HG03196 (cell line): Measurements from ENCODE around the gene SPSB1.

Experiments
- ATAC-seq: cut with Tn5 transposase; IDR thresholded peaks from one replicate; pipeline ENCODE4 v1.9.1; 2021; ENCODE audit not compliant: unreplicated experiment

The SPSB1 gene

GRCh38 chr1:9340864-9341263 lies 48.2 kb downstream of the SPSB1 start:
- ATAC-seq, result no peak

GRCh38 chr1:9341301-9341845 lies 48.7 kb downstream of the SPSB1 start:
- ATAC-seq, result no peak

DNA sequence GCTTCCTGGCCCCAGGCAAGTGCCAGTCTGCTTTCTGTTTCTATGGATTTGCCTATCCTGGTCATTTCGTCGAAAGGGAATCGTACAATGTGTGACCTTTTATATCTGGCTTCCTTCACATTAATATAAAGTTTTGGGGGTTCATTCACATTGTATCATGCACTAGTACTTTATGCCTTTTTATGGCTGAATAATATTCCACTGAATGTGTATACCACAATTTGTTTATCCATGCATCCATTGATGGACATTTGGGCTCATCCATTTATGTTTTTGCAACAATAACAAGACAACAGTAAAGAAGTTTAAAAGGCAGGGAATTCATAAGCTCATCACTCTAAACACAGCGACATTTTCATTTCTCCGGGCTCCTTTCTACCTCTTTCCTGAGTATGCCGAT lies 50.6 kb downstream of the SPSB1 start:
- no peak for ATAC-seq

DNA sequence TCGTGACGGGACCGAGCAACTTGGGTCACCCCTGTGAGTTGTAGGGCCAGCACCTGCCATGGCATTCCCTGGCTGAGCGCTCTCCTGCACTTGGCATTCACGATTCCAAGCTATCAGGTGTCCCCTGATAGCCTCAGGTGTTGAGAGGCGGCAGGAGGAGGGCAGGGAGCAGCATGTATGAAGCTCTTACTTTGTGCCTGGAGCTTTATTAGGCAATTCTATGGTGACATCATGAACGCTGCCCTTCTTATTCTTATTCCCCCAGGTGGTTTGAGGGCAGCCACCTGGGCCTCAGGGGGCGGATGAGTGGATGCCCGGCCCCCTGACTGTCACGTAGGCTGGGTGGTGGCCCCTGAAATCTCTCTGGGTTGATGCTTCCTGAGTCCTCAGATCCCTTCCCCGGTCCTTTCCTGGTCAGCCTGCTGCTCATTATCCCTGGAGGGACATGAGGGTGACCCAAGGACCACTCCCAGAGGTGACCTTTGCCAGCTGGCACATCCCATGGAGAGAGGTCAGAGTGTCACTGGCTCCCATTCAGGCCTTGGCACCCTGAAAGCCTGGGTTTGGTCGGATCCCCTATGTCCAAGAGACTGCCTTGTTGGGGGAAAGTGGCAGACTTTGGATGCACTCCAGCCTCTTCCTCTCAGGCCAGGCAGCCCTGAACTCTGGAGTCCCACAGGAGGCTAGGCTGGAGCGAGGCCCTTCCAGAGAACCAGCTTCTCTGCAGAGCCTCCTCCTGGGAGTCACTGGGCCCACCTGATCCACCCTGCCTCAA lies 51.9 kb downstream of the SPSB1 start:
- no peak for ATAC-seq

DNA sequence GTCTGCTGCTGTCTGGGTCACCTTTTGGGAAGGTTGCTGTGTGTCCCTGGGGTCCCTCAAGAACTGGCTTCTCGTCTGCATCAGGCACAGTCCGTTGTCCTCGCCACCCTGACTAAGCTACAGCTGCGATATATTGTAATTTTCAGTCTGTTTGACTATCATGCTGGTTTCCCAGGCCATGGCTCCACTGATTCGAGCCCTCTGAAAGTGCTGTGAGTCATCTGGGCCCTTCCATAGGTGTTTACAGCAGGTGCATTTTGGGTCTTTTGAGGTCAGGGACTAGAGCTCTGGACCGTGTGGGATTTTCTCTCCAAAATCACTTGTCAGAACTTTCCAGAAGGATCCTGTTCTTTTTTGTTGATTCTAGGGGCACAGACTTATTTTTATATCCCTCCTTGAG lies 52.8 kb downstream of the SPSB1 start:
- ATAC-seq, result no peak

DNA sequence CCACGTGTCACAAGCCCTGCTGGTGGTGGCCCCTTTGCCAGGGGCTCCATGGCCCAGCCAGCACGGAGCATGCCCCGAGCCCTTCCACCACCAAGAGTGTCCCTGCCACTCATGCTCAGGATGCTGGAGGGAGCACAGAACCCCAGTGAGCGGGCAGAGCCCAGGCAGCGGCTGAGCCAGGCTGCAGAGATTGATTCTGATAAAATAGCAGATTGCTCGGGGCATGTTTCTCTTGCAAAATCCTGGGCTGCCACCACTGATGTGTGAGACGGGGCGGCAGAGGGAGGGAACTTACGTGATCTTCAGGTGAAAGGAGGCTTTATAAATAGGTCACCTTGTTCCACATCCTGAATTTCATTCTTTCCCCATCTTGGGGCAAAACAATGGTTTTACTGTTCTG lies 53.2 kb downstream of the SPSB1 start:
- ATAC-seq, result no peak

DNA sequence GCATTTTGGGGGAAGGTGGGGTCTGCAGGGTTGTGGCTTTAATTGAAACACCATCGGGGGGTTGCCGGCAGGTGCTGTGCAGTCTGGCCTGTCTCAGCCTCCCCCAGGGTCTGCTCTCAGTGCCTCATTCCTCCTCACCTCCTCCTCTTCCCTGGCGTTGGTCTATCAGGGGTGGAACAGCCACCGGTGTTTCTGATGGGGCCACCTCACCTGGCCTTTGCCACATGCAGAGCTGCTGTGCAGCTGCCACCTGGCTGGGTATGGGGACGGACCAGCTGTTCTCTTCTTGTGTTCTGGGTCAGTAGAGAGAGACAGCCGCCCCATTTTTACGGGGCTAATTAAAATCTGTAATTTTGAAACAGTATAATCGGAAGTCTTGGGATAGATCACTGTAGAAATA lies 53.9 kb downstream of the SPSB1 start:
- no peak for ATAC-seq

DNA sequence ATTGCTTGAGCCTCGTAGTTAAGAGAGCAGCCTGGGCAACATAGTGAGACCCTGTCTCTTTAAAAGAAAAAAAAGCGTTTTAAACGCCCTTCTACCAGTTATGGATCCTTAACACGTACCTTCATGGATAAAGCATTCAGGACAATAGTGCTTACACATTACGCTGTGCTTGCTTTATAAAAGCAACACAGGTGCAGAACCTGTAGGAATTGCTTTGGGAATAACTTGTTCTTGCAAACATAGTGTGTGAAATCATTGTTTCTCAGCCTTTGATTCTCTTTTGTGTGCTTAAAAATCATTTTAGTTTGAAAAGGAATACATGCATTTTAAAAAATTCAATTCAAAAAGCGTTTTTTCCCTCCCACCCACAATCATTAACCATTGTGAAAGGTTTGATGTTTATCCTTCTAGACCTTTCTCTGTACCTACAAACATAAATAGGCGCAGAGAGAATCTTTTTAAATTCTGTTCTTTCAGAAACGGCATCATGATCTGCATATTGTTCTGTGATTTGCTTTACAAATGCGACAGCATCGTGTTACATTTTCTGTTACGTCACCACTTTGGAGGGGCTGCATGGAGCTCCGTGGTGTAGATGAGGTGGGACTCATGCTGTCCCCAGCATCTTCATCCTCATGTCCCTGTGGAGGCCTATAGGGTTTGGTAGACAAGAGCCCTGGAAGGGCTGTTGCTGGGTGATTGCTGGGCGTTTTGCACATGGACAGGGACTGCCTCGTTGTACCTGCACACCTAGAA lies 54.6 kb downstream of the SPSB1 start:
- ATAC-seq, result no peak

DNA sequence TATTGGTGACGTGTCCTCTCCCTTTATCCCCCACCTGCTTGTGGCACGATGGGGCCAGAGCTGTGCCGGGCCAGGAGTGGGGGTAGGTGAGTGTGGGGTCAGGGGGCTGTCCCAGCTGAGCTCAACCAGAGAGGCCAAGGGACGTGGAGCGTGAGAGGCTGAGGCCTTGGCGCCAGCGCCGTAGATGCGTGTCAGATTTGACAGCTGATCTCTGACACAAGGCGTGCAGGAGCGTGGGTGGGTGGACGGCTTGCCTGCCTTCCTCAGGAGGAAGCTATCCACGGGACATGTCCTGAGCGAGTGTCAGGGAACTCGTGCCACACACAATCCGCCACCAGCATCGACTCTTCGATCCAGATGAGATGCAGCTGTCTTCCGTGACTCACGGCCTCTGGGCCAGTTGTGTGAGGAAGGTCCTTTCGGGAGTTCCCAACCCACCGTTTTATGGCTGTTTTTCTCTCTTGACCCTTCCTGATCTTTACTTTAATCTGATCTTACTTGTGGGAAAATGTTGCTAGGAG lies 56.7 kb downstream of the SPSB1 start:
- ATAC-seq, result no peak

- ATAC-seq, result no peak
These were observed 57.6 kb downstream of the SPSB1 start for GRCh38 chr1:9350013-9350908.

- no peak for ATAC-seq
These were observed 58.3 kb downstream of the SPSB1 start for GRCh38 chr1:9350960-9351359.

- ATAC-seq, result no peak
These were observed 59.1 kb downstream of the SPSB1 start for GRCh38 chr1:9351654-9352271.

DNA sequence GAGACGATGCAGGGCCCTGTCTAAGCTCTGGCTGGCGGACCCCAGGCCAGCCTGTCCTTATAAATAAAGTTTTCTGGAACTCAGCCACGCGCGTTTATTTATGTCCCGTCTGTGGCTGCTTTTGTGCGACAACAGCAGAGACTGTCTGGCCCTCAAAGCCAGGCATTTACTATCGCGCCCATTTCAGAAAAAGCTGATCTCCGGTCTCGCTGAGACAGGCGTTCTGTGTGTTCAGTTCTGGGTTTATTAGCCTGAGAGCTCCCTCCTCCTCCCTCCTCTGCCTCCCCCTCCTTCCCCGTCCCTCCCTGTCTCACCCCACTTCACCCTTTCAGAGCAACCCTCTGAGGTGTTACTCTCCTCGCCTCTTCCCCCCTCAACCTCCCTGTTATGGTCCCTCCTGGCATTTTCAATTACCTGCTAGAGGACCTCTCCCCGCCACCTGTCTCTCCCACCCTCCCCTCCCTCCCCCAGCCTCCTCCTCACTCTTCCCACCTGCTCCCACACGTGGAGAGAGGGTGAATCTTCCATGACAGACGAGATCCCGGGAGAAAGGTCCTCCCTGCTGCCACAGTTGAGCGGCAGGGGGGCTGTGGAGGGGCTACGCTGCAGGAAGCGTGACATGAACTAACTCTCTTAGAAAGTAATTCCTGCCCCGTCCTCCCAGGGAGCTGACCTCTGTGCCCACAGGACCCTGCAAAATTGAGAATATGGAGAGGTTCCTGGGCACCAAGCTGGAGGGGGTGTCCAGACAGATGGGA lies 59.9 kb downstream of the SPSB1 start:
- ATAC-seq, result no peak

DNA sequence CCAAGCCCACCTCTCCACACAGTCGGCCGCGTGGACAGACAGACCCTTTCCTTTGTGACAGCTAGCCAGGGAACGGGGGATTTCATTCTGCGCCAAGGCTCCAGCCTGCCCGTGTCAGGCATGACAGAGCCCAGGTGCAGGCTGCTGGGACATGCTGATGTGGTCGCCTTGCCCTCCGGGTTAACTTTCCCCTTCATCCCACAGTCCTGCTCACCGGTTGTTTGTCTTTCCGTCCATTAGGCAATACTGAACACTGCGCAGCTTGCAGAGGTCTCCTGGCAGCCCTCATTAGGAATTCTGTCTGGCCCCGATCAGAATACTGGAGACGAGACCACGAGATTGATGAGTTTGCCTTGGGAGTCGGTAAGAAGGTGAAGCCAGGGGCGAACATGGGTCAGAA lies 62.8 kb downstream of the SPSB1 start:
- no peak for ATAC-seq

- no peak for ATAC-seq
These were observed 63.3 kb downstream of the SPSB1 start for GRCh38 chr1:9356021-9356420.

DNA sequence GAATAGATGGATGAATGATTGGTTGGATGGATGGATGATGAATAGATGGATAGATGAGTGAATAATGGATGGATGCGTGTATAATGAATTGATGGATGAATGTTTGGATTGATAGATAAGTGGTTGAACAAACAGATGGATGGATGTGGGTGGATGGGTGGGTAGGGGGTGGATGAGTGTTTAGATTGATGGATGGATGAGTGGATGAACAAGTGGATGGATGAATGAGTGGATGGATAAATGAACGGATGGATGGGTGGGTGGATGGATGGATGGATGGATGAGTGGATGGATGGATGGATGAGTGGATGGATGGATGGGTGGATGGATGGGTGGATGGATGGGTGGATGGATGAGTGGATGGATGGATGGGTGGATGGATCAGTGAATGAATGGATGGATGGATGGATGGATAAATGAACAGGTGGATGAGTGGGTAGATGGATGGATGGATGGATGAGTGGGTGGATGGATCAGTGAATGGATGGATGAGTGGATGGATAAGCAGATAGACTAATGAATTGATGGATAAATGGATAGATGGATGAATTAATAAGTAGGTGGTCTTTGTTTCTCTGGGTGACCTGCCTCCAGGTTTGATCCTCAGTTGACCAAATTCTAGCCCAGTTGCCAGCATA lies 64.3 kb downstream of the SPSB1 start:
- ATAC-seq, result no peak

GRCh38 chr1:9357958-9358357 lies 65.3 kb downstream of the SPSB1 start:
- no peak for ATAC-seq

DNA sequence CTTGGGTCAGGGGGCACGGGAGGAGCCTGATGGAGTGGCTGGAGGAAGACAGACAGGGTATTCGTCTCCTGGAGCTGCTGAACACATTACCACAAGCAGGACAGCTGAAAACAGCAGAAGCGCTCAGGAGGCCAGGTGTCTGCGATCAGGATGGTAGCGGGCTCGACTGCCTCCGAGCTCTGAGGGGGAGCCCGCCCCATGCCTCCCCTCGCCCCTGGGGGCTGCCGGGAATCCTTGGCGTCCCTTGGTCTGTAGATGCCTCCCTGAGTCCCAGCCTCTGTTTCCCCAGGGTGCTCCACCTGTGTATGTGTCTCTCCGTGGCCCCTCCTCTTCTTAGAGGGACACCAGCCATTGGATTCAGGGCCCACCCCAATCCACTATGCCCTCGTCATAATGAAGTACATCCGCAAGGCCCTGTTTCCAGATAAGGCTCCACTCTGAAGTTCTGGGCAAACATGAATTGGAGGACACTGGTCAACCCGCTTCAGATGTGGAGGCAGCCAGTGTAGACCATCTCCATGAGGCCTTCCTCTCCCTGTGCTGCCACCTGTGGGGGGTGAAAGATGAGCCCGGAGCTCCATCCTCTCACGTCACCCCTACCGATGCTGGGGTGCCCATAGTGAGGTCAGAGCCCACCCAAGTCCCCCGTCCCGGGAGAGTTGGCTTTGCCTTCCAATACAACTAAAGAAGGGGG lies 67.8 kb downstream of the SPSB1 start:
- ATAC-seq, result no peak
